GM23338 (cell line): ENCODE results near the gene RFK.

ENCODE experiments used
- CTCF ChIP-seq, 2 experiments: fragments of 200-600 bp in 1 of 2; sonication (generic) in 1 of 2; conservative IDR thresholded peaks; 2 replicates each; pipeline versions ENCODE4 v1.5.1 to v1.6.1; 2016 to 2017; ENCODE audit warnings: antibody characterized with exemption in 2 of 2, low read depth in 2 of 2, mild to moderate bottlenecking in 2 of 2, moderate library complexity in 1 of 2
- ETS1 ChIP-seq: IDR thresholded peaks from 2 replicates; pipeline ENCODE4 v1.6.1; 2016; ENCODE audit warnings: antibody characterized with exemption
- EZH2 ChIP-seq: fragments of 200-600 bp; sonication (generic); IDR thresholded peaks from one replicate; pipeline ENCODE4 v1.8.0; 2017; ENCODE audit warnings: antibody characterized with exemption, mild to moderate bottlenecking, low read depth; ENCODE audit not compliant: unreplicated experiment
- EZH2phosphoT487 ChIP-seq: fragments of 200-600 bp; sonication (generic); IDR thresholded peaks from one replicate; pipeline ENCODE4 v1.8.1; 2018; ENCODE audit warnings: antibody characterized with exemption; ENCODE audit not compliant: unreplicated experiment
- POLR2AphosphoS5 ChIP-seq: IDR thresholded peaks from 2 replicates; pipeline ENCODE4 v1.6.1; 2016; ENCODE audit warnings: antibody characterized with exemption, low read depth
- REST ChIP-seq: IDR thresholded peaks from one replicate; pipeline ENCODE4 v1.6.1; 2018; ENCODE audit warnings: antibody characterized with exemption; ENCODE audit not compliant: unreplicated experiment

- no peak for TF ChIP-seq POLR2AphosphoS5
- TF ChIP-seq REST: no peak
- no peak for TF ChIP-seq CTCF (conservative IDR thresholded peaks at IDR 0.05; ENCODE audit: low read depth in 2 of 2)
- TF ChIP-seq ETS1: no peak
- TF ChIP-seq EZH2: no peak
- no peak for TF ChIP-seq EZH2phosphoT487
Observed at GRCh38 chr9:76396144-76396543, 1.9 kb upstream of the RFK start.
